GM19025 (cell line): ENCODE results near the gene KRT8.
"Not testable (repeated sequence)": the region's sequence is repeated elsewhere in the genome, so short reads cannot be mapped to it uniquely, and the experiment has no call there.

Experiments
- ATAC-seq: cut with Tn5 transposase; IDR thresholded peaks from one replicate; pipeline ENCODE4 v1.9.1; 2021; ENCODE audit warnings: mild to moderate bottlenecking, low read depth, moderate library complexity; ENCODE audit not compliant: unreplicated experiment

KRT8 gene

DNA sequence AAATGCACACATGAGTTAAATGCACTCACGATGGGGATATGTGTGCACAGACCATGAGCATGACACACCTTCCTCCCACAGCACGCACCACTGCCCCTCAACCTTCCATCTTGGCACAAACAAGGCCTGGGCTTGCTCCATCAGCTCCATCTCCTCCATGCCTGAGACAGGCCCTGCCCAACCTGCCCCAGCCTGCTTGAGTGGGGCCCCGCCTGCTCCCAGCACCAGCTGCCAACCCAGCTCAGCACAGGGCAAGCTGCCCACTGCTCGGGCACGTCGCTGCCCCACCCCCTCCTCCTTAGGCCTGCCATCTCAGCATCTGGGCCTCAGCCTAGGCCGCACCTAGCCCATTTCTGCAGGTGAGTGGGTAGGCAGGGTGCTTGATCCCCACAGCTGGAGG is 28.5 kb downstream of the KRT8 start:
- no peak for ATAC-seq

DNA sequence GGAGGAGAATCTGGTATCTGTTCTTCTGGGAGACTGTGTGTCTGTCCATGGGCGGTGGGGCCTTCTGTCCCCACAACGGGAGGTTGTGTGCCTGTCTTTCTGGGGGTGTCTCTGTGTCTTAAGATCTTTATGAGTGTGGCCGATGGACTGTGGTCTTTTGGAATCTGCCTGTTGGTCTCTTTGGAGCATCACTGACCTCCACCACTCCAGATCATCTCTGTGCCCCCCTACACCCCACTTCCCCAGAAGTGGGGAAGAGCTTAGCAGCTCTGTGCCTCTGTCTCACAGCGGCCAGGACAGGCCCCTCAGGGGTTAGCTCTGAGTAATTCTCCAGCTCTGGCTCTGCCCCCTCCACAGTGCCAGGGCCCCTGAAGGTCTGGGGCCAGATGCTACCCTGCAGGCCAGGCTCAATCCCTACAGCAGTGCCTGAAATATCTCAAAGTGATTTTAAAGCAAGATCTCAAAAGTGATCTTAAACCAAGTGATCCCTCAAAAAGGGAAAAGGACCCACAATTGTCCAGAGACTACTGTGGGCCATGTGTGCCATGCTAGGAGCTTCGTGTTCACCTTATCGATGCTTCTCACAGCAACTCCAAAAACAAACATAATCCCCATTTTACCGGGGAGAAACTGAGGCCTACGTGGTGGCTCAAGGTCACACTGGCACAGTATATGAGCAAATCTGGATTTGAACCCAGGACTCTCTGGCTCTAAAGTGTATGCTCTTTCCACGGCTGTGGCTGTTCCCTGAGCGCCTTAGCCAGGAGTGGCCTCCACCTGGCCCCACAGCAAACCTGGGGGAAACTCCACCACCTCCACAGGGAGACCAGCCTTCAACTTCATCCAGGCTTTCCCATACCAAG is 30.1 kb downstream of the KRT8 start:
- ATAC-seq: no peak

DNA sequence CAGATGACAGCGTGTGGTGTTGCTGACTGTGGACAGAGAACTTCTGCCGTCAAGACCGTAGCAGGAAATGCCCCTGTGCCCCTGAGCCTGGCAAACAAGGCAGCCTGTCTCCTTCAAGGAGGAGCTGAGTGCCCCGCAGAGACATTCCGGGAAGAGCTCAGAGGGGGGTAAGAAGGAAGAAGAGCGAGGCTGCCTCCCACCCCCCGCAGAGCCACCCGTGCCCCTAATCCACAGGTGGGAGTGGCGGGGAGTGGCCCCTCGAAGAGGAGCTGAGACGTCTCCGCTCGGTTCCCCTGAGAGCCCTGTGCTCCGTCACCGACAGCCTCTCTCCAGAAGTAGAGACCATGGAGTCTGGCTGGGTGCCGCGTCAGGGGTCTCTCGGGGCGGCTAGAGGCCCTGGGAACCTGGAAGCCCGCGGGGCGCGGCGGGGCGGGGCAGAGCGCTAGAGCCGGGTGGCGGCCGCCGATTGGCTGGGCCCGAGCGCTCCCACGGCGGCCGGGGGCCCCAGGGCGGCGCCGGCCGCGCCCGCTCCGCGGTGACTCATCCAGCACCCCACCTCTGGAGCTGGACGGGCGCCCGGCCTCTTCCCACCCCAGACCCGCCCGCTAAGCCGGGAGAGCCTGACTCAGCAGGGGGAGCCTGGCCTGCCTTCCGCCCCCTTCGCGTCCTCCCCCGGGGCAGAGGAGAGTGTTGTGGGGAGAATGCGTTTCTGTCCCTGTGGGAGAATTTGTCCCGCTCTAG is 30.9 kb downstream of the KRT8 start:
- peak; percentile 47 for ATAC-seq

DNA sequence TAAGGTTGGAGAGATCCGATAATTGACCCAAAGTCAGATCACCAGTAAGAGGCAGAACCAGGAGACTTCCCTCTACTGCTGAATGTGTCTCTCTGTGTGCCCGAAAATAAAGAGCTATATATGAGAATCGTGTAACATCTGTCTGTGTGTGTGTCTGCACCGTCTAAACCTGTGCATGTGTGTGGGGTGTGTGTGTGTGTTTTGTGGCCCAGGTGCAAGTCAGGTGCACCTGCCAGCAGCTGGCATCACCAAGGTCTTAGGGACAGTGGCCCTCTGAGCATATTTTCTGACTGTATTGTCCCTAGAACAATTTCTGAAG is 31.4 kb downstream of the KRT8 start:
- no peak for ATAC-seq

DNA sequence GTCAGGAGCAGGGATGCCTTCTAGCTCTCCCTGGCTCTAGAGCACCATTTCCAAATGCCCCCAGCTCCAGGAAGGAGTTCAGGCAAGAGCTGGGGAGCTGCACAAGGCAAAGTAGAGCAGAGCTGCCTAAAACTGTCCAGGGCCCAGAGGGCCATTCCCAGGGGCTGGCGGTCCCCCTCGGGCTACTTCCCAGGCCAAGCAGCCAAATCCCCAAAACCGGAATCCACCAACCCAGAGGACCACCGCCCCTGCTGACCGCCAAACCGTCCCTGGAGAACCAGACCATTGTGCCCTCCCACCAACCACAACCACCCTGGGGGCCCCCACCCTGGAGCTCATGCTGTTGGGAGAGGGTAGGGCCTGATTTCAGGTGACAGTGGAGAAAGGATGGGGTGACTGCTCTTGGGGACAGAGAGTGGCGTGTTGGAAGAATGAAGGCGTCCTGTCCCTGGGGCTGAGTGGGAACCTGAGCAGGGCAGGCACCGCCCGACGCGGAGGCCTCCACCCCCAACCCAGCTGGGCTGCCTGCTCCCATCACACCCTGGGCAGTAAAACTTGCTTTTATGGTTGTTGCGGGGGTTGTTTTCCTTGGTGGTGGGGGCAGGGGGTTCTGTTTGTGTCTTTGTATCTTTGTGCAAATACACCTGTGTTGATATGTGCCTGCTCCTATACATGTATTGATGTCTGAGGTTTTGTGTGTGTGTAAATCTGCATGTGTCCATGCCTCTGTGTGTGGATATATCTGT is 32.1 kb downstream of the KRT8 start:
- no peak for ATAC-seq

DNA sequence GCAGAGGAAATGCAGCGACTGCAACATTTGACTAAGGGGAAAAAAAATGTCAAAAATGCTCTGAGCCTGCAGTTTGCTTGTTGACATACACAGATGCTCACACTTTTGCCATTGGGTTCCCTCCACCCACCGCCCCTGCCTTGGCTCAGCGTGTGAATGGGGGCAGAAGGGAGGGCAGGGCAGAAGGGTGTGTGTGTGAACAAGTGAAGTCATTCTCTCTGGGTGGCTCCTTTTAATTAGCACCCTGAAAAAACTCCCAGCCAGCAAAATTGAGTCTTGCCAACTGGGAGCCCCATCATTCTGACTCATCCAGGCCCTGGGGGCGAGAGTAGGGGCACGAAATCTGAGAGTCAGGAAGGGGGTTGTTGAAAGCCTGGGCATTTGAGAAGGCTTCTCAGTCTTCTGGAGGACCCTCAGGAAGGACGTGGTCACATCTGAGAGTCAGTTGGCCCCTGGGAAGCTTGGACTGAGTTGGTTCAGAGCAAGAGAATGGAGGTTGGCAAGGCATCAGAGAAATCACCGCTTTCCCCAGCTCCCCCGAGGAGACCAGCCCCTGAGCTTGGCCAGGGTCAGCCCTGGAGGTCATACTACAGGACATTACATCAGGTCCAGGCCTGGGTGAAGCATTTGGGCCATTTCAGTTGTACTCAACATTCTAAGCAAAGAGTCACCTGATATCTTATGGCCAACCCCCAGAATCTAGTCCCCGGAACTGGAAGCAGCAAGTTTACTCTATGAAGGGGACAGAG is 33.4 kb downstream of the KRT8 start:
- ATAC-seq: no peak

DNA sequence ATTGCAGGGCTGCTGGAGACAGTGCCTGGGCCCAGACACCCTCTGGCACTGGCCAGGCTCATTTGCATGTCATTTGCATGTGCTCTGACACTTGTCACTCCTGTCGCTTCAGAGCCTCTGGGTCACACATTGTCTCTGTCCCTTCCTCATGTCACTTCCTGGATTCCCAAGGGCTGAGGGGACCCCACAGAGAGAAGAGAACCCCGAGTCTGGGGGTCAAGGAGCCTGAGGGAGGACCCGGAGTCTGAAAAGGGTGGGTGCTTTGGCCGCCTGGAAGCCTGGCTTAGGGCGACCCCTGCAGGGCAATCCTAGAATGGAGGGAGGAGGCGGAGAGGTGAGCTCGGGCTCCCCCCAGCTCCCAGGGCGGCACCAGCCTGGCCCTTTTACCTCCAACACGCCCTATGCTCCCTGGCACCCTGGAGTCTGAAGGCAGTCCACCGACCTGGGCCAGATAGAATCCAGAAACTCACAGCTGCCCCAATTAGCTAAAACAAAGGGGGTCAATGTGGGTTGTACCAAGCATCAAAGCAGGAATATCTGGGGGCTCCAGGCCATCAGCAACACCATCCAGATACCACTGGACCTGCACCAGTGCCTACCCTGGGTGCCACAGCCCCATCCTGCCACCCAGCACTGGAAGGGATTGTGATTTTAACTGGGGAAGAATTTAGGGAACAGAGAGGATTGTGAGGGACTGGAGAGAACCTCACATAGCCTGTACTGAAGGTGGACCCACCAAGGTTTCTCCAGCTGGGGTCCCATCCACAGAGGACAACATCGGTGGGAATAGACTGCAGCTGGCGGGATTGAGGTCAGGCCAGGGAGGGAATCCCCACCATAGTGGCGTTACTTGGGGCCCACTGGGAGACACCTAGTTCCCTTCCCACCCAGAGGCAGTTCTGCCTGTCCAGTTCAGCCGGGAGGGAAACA is 34.2 kb downstream of the KRT8 start:
- peak; percentile 60 for ATAC-seq

DNA sequence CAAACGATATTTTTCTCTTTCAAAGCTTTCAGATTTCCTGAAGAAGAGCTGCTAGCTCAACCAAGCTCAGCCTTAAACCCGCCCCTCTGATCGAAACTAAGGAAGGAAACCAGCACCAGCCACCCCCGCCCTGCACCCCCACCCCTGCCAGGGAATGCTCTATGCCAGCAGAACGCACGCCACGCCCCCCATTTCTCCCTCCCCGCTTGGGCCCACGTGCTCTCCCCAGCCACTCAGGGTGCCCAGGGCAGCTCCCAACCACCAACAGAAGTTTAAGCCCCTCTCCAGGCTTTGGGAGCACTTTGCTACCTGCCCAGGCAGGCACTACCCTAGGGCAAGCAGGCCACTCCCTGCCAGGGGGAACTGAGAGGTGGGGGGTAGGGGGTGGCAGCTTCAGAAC is 37.2 kb downstream of the KRT8 start:
- no peak for ATAC-seq

DNA sequence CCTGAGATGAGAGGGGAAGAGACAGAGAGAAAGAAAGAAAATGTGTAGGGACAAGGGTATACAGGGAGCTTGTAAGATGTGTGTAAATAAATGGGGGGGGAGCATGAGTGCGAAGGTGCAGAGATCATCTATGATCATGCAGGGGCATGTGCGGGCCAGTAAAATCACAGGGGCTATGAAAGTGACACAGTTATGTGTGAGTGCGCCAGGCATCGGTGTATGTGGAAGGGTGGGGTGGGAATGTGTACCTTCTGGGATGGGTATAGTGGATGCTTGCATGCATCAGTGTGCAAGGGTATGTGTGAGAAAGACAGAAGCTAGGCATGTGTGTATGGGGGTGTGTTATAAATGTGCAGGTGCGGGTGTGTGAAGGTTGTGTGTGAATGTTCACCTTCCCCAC is 37.7 kb downstream of the KRT8 start:
- no peak for ATAC-seq

DNA sequence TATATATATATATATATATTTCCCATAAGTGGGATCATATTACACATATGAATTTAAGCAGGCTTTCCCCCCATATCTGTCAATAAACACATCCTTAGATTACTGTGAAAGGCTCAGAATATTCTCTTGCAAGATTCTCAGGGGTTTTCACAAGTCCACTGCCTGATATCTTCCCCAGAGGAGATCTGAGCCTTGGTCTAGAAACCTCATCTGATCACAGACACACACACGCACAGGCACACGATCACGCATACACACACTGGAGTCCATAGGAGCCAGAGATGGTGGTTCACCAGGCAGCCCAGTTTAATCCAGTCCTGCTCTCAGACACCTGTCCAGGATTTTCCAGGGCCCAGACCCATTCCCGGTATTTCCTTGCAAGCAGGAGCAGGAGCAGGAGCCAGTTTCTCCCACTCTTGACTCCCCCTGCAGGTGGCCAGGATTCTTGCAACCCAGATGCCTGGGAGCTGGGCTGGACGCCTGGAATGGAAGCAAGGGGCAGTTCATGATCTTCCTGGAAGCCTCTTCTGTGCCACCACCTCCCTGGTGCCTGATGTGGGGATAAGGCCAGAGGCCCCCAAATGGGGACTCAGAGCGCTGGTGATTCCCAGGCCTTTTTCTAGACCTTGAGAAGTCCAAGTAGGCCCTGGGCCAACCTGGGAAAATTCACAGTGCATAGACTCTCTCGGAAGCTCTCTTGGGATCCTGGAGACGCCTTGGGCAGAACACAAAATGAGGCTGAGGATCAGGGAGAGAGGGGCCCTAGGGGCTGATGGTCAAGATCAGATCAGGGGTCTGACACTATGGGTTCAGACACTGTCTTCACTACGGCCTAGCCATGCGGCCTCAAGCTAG is 39.6 kb downstream of the KRT8 start:
- ATAC-seq: no peak

DNA sequence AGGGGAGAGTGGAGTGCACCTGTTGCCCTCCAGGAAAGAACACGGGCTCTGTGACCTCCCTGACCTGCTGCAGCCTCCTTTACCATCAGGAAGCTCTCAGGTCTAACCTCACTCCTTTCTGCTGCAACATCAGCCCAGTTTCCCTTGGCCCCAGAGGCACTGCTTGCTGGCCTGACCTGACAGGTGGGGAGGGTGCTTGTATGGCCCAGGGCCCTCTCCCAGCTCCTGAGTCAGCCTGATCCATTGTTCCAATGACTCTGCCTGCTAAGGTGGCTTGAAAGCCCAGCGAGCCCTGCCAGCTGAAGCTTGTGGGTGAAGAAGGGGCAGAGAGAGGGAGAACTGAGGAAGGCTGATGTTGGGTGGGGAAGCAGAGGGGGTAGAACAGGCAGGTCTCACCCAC is 42.9 kb downstream of the KRT8 start:
- ATAC-seq: no peak

DNA sequence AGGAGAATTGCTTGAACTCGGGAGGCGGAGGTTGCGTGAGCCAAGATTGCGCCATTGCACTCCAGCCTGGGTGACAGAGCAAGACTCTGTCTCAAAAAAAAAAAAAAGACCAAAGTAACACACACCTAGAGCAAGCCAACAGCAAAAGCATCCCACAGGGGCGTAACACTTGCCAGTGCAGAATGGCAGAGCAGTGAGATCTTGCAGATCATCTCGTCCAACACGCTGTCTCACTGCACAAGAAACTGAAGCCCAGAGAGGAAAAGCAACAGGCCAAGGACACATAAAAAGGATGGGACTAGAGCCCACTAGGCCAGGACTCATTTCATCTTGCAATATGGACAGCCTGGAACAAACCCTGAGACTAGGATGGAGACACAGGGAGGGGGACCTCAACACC is 43.4 kb downstream of the KRT8 start:
- ATAC-seq: no peak

DNA sequence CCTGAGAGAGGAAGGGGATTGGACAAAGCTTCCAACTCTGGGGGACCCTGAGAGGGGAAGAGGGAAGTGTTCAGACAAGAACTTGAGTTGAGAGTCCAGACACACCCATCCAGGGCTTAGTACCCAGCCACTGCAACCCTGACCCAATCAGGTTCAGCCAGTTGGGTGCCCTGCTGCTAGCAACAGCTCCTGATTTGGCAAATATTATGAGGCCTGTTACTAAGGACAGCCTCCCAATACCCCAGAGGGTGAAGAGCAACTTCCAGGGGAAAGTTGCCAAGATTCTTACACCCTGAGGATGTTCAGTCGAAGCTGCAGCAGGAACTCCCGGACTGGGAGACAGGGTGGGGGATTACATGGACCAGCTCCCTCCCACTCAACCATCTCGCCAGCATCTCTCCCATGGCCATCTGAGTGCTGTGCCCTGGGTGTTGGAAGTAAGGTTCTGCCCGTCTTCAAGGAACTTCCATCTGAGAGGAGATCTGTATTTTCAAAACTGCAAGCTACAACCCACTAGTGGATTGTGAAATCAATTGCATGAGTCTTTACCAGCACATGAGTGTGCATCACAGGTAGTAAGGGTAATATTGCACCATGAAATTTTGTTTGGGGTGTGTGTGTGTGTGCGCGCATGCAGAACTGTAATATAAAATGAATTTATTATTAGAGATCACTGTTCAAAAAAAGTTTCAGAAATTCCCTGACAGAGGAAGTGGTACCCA is 44.6 kb downstream of the KRT8 start:
- ATAC-seq: no peak

DNA sequence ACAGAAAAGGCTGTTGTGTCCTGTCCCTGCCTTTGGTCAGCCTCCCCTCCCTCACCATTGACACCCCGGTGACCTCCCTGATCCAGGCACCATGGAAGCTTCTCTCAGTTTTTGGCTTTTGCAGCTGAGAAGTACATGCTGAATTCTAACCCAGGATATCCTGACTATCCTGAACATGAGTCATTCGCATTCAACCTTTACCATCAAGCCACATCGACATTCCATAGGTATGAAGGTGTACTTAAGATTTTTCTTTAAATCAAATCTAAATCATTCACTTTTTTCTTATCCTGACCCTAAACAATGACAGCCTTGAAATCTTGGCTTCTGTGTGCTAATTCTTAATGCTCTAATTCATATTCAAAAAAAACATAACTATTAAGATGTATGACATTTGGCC is 47.4 kb downstream of the KRT8 start:
- ATAC-seq: no peak

DNA sequence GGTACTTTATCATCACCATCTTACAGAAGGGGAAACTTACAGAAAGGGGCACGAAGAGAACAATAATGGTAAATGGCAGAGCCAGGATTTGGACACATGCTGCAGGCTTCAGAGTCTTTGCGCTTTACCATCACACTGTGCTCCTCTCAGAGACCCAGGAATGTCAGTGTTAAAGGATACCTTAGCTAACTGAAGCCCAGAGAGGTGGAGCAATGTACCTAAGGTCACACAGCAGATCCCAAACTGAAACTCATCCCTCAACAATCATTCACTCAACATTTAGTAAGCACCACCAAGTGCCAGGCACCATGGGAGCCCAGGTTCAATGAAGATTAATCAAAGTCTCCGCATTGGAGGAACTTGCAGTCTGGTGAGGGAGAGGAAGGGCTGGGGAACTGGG is 48.1 kb downstream of the KRT8 start:
- ATAC-seq: no peak

DNA sequence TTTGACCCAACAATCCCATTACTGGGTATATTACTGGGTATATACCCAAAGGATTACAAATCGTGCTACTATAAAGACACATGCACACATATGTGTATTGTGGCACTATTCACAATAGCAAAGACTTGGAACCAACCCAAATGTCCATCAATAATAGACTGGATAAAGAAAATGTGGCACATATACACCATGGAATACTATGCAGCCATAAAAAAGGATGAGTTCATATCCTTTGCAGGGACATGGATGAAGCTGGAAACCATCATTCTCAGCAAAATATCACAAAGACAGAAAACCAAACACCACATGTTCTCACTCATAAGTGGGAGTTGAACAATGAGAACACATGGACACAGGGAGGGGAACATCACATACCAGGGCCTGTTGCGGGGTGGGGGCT is 48.8 kb downstream of the KRT8 start:
- not testable (repeated sequence) for ATAC-seq

DNA sequence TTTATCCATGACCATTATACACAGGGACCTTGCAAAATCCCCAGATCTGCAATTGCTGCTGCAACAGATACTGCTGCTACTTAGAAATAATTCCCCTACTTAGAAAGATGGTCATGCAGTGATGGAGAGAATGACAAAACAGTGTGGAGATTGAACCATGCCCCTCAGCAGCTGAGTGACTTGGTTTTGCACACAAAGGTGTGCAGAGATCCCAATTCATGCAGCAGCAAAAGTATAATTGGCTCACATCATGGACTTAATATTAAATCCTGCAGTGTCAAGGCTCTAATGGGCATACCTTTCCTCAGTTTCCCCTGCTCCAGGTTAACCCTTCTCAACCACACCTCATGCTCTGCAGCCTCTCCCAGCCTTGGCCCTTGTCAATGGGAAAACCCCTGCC is 53.1 kb downstream of the KRT8 start:
- no peak for ATAC-seq

DNA sequence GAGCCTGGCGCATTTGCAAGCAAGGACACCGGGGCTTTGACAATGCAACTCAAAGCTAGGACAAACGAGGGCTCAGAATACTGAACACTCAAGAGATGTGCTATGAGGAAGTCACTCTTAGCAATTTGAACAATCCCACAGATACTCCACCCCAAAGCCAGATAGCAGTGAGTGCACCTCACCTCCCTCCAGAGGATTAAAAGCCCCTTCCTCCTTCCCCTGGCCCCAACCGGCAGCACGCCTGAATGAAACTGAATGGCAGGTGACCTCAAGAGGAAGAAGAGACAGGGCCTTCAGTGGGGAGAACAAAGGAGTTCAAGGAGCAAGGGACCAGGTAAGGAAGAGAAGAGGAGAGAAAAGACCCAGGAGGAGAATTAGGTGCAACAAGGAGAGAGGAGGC is 54.2 kb downstream of the KRT8 start:
- ATAC-seq: no peak
